ENCODE results near the gene TRIM29.

GRCh38 chr11:120065876-120066275 lies 72.0 kb downstream of the TRIM29 start:
- TF ChIP-seq POLR2A (IDR thresholded peaks at IDR 0.05; ENCODE audit: low read depth, low read length) = no peak
- TF ChIP-seq USF2 (IDR thresholded peaks at IDR 0.05; ENCODE audit: low read depth, low read length) = no peak
- no peak for TF ChIP-seq BHLHE40 (IDR thresholded peaks at IDR 0.05; ENCODE audit: low read depth, low read length)
- no peak for TF ChIP-seq CTCF (conservative IDR thresholded peaks at IDR 0.05; ENCODE audit: low read depth, low read length)
- no peak for TF ChIP-seq RAD21 (IDR thresholded peaks at IDR 0.05; ENCODE audit: low read length)
- no peak for TF ChIP-seq ELK1 (IDR thresholded peaks at IDR 0.05; ENCODE audit: borderline replicate concordance, low read depth, low read length)
- TF ChIP-seq CEBPB (IDR thresholded peaks at IDR 0.05; ENCODE audit: low read depth, low read length) = no peak
- no peak for TF ChIP-seq NFE2L2 (IDR thresholded peaks at IDR 0.05; ENCODE audit: low read depth, low read length)
- TF ChIP-seq MAFK (IDR thresholded peaks at IDR 0.05; ENCODE audit: low read depth, low read length) = no peak
- no peak for TF ChIP-seq FOS (IDR thresholded peaks at IDR 0.05; ENCODE audit: low read depth, low read length)
- TF ChIP-seq CHD1 (IDR thresholded peaks at IDR 0.05; ENCODE audit: low read depth, low read length) = no peak
- TF ChIP-seq SMC3 (IDR thresholded peaks at IDR 0.05; ENCODE audit: low read depth, low read length) = no peak
- TF ChIP-seq RFX5 (IDR thresholded peaks at IDR 0.05; ENCODE audit: low read depth, low read length) = no peak
- no peak for TF ChIP-seq MXI1 (IDR thresholded peaks at IDR 0.05; ENCODE audit: borderline replicate concordance, low read depth, low read length)

All from IMR-90 (cell line).